GM12801 (cell line): ENCODE data around the gene CORO2B.

ENCODE experiments used
- TF ChIP-seq, protein P1 (sequence below): IDR thresholded peaks from one replicate; pipeline ENCODE4 v1.5.1; 2011; ENCODE audit warnings: control low read depth; ENCODE audit not compliant: insufficient read length; ENCODE audit errors: extremely low read depth

CORO2B gene

DNA sequence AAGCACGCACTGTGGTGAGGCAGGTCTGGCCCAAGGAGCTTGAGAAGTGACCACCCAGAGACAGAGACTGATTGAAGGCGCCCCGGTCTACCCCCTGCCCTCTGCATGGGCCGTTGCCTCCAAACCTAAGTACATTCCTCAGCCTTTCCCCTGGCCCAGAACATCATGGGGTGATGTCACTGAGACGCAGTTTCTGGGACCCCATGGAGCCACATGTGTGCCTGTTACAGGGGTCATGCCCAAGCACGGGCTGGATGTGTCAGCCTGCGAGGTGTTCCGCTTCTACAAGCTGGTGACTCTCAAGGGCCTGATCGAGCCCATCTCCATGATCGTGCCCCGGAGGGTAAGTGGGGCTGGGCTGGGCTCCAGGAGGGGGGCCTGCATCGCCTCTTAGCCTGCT lies 139.7 kb downstream of the CORO2B start:
- TF ChIP-seq, protein P1, sequence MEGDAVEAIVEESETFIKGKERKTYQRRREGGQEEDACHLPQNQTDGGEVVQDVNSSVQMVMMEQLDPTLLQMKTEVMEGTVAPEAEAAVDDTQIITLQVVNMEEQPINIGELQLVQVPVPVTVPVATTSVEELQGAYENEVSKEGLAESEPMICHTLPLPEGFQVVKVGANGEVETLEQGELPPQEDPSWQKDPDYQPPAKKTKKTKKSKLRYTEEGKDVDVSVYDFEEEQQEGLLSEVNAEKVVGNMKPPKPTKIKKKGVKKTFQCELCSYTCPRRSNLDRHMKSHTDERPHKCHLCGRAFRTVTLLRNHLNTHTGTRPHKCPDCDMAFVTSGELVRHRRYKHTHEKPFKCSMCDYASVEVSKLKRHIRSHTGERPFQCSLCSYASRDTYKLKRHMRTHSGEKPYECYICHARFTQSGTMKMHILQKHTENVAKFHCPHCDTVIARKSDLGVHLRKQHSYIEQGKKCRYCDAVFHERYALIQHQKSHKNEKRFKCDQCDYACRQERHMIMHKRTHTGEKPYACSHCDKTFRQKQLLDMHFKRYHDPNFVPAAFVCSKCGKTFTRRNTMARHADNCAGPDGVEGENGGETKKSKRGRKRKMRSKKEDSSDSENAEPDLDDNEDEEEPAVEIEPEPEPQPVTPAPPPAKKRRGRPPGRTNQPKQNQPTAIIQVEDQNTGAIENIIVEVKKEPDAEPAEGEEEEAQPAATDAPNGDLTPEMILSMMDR = no peak

DNA sequence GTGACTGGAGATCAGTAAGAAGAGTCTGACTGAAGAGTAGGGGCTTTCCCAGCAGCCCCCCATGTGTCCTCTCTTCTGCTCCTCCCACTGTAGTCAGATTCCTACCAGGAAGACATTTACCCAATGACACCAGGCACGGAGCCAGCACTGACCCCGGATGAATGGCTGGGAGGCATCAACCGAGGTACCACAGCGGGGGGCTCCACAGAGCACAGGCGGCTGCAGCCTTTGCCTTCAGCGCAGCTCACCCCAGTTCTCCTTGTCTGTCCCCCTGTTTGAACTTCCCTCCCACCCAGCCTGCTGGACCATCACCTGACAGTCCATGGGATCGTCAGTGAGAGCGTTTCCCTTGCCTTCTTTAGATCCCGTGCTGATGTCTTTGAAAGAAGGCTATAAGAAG lies 140.3 kb downstream of the CORO2B start:
- TF ChIP-seq, protein P1 = no peak

DNA sequence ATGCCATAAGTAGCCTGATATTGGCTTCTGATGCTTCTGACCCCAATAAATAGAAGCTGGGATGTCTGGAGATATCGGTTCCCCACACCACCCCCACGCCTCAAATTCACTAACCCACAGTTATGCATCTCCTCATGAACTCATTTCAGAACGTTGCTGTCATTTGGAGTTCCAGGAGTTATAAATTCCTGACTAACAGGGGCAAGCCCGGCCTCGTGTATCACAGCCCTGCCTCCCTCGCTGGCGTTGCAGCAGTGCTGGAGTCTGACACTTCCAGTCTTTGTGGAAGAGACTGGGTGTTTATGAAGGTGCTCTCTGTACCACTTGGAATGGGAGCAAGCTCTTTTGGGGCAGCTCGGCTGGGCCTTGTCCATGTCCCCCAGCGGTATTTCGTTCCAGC lies 140.9 kb downstream of the CORO2B start:
- TF ChIP-seq, protein P1 = no peak

DNA sequence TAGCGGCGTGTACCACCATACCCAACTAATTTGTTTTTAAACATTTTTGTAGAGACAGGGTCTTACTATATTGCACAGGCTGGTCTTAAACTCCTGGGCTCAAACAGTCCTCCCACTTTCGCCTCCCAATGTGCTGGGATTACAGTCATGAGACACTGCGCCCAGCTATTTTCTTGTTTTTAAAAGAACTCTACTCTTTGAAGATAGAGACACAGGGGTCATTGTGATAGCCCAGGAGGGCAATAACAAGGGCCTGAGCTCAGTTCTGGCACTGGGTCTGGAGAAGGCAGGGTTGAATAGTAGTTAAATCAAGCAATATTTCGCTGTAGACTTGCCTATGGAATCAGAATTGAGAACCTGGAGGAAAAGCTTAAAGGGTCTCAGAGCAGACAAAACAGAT lies 143.1 kb downstream of the CORO2B start:
- TF ChIP-seq, protein P1 = no peak

DNA sequence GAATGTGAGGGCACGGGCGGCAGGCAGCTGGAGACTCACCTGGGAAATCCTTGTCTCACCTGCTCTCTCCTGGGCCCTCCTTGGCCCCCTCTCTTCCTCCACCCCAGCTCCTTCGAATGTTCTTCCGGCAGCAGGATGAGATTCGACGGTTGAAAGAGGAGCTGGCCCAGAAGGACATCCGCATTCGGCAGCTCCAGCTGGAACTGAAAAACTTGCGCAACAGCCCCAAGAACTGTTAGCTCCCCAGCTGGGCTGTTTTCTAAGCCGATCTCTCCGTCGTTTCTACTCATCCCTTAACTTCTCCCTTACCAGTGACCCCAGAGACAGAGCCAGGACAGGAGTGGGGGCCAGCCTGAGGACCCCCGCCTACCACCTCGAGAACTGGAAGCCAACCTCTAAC lies 146.9 kb downstream of the CORO2B start:
- TF ChIP-seq, protein P1 = no peak

DNA sequence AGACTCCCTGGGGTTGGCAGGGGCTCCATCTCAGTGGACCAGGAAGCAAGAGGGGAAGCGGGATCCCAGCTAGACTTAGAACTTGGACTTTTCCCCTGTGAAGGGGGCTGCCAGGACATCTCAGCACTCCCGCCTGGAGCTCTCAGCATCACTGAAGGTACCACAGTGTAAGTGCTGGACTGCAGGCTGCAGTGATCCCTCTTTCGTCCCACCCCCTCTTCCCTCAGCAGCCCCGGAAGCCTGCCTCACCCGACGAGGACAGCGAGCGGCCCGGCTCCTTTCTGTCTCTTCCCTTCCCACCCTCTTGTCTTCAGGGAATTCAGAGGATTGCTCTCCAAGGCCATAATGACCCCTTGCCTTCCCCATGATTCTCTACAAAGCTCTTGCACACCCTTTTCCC lies 147.5 kb downstream of the CORO2B start:
- TF ChIP-seq, protein P1 = no peak

DNA sequence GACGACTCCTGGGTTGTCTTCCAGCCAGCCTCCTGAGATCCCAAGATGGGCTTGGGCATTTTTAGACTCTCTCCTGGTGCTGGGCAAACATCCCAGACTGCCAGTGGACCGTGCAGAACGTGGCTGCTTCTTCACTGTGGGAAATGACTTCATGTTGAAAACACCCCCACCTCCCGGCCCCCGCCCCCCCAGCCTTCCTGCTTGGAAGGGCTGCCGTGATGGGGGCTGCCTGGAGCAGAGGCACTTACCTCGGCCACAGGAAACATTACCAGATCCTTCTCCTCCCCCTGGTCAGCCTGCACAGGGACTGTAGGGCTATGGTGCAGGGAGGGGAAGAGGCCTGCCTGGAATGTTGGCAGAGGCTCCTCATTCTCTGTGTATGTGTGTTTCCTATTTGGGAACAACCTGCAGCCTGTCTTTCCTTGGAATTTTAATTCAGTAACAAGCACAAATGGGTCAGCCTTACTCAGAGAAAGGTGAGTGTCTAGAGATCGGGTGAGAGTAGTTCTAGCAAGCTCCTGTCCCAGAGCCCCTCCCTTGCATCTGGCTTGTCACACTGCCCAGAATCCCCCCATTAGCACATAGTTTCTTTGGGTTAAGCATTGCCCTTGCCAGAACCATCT lies 151.1 kb downstream of the CORO2B start:
- TF ChIP-seq, protein P1 = no peak
